ENCODE results near the gene SLC27A4.

GRCh38 chr9:128394379-128395168, 54.2 kb downstream of the SLC27A4 start:
- TF ChIP-seq CTCF (IDR thresholded peaks at IDR 0.05; ENCODE audit: insufficient read depth, low read length) (no peak), POLR2AphosphoS5 (IDR thresholded peaks at IDR 0.05; ENCODE audit: low read depth) (no peak), REST (IDR thresholded peaks at IDR 0.05; ENCODE audit: insufficient replicate concordance, low read depth) (no peak), GABPA (IDR thresholded peaks at IDR 0.05; ENCODE audit: low read depth) (no peak)

Measured in HL-60 (cell line).